Endometrium (tissue), 2 donors: Measurements from ENCODE around the gene TPK1.

Experiments used
- FAIRE-seq: peaks from 2 replicates; lab custom pipeline; 2012; peaks lifted over from hg19 to GRCh38; lab: Jason Lieb, UNC
- donor health status: control.
- donor health status: control.

Gene TPK1

DNA sequence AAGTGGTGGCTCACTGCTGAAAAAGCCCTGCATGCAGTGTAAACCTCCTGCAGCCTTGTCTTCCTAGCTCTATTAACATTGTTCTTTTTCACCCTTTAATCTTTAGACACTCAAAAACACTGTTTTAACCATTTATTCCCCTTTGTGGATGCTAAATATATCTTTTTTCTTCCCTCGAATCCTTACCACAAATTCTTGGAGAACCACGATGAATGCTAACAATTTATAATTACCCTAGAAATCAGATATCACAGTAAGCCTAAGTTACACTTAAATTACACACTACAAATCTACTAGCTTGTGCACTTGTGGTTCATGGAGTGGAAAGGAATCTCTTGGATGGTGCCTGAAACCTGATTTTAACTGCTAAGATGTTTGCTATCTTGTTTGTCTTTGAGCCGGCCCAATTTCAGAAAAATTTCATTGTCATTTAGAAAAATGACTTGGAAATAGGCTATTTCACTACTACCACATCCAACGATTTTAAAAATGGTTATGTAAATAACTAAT lies 307.3 kb downstream of the TPK1 start:
- no peak for FAIRE-seq

DNA sequence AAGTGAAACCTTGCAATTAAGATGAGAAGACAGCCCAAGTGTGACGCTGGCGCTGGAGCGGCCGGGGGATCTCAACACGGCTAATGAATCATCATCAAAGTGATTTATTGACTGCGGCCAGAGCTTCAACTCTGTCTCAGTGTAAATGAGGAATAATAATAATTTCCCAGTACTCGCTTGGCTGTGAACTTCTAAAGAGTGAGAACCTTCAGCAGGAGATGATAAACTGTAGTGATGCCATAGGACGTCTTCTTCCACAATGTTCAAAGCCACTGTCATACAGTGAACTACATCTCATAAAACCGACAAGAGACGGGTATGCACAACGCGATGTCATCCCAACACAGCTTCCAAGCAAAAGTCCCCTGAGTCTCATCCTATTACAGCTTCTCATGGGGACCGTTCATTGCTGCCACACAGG lies 308.8 kb downstream of the TPK1 start:
- no peak for FAIRE-seq

DNA sequence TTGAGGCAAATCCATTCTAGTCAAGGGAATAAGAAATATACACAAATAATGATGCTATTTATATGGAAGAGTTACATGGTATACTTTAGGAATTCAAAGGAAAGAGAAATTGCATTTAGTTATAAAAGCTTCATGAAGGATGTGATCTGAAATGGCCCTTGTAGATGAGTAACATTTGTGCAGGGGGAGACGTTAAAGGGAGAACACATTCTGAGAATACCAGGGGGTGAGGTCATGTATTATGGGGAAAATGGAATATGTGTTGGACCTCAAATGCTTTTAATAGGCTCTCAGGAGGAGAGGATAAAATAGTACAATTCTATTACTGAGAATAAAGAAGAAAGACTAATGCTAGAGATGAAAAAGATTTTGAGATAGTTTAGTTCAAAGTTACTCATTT lies 309.9 kb downstream of the TPK1 start:
- FAIRE-seq, result no peak

GRCh38 chr7:144524271-144524670 lies 311.6 kb downstream of the TPK1 start:
- FAIRE-seq, result no peak

DNA sequence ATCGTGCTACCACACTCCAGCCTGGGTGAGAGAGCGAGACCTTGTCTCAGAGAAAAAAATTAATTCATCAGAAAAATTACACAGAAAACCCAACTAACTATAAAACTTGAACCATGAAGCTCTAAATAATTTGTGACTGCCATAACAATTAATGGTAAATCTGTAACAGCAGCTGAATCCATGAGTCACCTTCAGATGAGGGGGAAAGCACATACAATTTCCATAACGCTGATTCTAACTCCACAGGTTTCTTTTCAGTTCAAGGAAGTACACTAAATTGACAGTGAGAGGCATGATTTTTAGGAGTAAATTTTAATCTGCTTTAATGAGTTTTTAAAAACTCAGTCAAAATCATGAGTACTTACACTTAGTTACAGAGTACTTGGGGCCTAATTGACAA lies 312.2 kb downstream of the TPK1 start:
- no peak for FAIRE-seq

GRCh38 chr7:144519925-144520324 lies 315.9 kb downstream of the TPK1 start:
- FAIRE-seq, result no peak

DNA sequence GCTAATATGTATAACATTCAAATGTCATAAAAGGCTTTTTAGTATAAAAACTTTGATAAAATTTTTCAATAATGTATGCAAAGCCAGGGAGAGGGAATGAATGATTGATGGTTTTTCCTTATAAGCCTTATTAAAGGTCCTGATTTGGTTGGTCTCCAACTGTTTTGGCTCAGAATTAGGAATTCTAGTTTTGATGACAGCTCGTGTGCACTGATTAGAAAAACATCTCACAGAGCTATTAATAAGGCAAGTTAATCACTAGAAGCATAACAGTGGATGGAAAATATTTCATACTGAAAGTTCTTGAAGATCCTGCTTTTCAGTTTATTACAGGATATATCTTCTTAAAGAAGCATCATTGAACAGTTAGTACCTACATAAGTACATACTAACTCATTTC lies 317.5 kb downstream of the TPK1 start:
- no peak for FAIRE-seq

GRCh38 chr7:144517749-144518148 lies 318.1 kb downstream of the TPK1 start:
- FAIRE-seq, result no peak

DNA sequence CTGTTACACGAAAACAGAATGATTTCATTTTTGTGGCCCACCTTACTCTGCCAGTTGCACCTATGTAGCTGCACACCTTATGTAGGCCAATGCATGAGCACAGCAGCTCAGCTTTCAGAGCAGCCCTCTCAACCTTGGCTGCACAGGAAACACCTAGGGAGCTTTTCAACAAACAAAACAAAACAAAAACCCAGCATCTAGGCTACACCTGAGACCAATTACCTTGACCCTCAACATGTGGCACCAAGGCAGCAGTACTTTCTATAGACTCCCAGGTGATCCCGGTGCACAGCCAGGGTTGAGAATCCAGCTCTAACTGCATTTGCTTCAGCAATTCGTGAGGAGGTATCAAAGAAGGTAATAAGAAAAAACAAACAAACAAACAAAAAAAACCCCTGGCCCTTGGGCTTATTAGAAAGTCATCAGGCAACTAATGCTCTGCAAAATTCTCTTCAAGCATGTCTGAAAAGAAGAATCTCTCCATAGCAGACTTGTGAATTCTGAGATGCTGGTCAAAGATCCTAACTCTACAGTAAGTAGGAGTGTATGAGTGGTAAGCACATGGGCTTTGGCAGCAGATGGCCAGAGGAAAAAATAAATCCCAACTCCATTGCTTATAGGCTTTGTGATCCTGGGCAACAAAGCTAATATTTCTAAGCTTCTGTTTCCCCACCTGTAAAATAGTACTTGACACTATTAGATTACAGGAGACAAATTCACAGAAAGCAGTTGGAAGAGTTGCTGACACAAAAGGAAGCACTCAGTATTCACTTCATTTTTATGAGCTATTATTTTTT lies 318.9 kb downstream of the TPK1 start:
- FAIRE-seq, result no peak

GRCh38 chr7:144513334-144513733 lies 322.5 kb downstream of the TPK1 start:
- FAIRE-seq, result no peak

- no peak for FAIRE-seq
Observed at GRCh38 chr7:144510621-144511020, 325.2 kb downstream of the TPK1 start.

GRCh38 chr7:144508702-144509101 lies 327.2 kb downstream of the TPK1 start:
- no peak for FAIRE-seq

GRCh38 chr7:144503215-144503614 lies 332.6 kb downstream of the TPK1 start:
- FAIRE-seq, result no peak

DNA sequence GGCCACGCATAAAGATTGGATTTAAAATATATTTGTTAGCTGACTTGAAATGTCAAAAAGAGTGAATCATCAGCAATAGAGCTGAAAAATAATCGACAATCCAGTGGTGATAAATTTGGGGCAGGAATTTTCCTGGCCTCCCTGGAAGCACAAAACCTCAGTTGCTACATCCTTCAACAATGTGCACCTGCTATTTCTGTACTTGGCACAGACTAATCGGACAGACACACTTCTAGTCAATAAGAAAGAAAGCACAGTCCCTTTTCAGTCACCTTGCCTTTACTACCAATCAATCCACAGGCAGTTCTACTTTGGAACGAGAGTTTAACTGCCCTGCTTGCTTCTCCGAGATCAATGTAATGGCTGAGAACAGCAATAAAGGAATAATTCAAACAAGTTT lies 335.6 kb downstream of the TPK1 start:
- no peak for FAIRE-seq

GRCh38 chr7:144497282-144497681 lies 338.6 kb downstream of the TPK1 start:
- FAIRE-seq, result no peak

GRCh38 chr7:144494355-144494754 lies 341.5 kb downstream of the TPK1 start:
- FAIRE-seq, result no peak

DNA sequence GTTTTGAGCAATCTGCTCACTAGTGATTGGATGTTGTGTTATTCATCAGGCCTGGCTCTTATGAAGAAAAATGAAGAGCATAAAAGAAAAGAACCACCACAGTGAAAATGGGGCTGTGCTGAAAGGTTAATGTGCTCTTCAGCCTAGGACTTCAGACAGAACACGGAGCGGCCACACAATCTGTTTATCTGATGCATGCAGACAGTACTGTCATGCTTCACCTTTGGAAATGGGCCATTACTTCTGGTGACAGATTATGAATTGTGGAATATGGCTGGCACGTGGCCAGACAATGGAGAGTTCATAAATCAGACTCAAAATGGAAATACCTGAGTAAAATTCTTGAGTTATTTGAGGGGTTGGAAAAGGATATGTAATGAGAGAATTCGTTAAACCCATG lies 346.3 kb downstream of the TPK1 start:
- no peak for FAIRE-seq

- FAIRE-seq, result no peak
Observed at GRCh38 chr7:144488977-144489376, 346.9 kb downstream of the TPK1 start.

DNA sequence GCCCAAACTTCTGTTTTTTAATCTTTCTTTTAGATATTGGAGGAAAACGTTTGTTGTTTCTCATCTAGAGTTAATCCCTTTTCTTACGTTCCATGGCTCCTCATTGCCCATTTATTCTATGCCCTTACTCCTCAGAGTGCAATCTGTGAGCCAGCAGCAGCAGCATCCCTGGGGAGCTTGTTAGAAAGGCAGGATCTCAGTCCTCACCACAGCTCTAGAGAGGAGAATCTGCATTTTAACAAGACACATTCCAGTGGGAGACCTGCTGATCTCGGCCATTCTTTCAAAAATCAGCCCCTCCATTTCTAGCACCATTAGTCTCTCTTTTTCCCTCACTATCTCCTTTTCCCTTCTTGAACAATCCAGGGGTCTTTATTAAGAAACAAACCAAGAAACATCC lies 348.0 kb downstream of the TPK1 start:
- FAIRE-seq, result no peak

DNA sequence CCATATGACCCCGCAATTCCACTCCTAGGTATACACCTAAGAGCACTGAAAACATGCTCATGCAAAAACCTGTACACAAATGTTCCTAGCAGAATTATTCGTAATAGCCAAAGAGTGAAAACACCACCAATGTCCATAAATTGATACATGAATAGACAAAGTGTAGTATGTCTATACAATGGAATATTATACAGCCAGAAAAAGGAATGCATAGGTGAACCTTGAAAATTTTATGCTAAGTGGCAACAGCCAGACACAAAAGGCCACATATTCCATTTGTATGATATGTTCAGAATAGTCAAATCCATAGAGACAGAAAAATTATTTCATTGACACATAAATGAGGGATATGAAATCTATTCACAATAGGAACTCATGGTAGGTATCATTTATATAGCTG lies 351.4 kb downstream of the TPK1 start:
- no peak for FAIRE-seq

DNA sequence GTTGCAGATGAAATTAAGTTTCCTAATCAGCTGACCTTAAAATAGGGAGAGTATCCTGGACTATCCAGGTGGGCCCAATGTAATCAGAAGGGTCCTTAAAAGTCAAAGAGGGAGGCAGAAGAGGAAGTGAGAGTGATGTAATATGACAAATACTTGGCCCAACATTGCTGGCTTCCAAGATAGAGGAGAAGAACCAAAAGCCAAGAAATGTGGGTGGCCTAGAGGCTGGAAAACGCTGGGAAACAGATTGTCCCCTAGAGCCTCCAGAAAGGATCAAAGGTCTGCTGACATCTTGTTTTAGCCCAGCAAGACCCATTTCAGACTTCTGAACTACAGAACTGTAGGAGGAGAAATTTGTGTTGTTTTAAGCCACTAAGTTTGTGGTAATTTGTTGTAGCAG lies 352.7 kb downstream of the TPK1 start:
- no peak for FAIRE-seq

DNA sequence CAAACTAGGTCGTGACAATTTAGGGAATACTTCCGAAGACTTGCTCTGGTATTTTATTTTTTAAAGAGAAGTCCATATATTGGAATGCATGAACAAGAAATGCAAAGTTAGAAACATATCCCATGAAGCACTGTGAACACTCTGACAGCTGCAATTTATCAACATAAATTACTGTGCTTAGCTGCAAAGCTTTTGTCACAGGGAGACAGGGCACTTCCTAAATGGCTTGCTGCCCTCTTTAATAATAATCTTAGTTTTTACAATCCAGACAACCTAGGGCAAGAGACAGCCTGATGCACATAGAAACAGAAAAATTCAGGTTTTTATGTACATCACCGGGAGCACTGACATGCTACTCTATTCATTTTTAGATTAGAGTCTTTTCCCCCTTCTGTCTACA lies 354.0 kb downstream of the TPK1 start:
- no peak for FAIRE-seq

GRCh38 chr7:144477348-144477747 lies 358.5 kb downstream of the TPK1 start:
- no peak for FAIRE-seq
